Skin of body (tissue), 2 donors: ENCODE measurements around the gene TNNC2. TPM values are rescaled to one million over a fixed set of nuclear protein-coding genes. Genes with fewer than 3 reads are reported as not detected.
"Not testable (repeated sequence)": the region's sequence is repeated elsewhere in the genome, so short reads cannot be mapped to it uniquely, and the experiment has no call there.

Experiments
- DNase-seq: peaks from one replicate; lab custom pipeline; 2025; lab: John Stamatoyannopoulos, UW
- total RNA-seq: library from RNA; depleted of rRNA; stranded (reverse); fragments of >200 nt; gene quantifications from one replicate; pipeline ENCODE4 v1.2.3, GENCODE V29; 2014

TNNC2 gene
- 472 TPM for total RNA-seq

- DNase-seq: no peak
These were observed at the start of gene TNNC2 for GRCh38 chr20:45827030-45827652. Gene TNNC2, minus strand, starts transcription at chr20:45827312. Its CDS starts 64 bp downstream, at chr20:45827248.

- DNase-seq: no peak
These were observed 47.5 kb upstream of the TNNC2 start for GRCh38 chr20:45874576-45874975.

- DNase-seq: not testable (repeated sequence)
These were observed 47.0 kb upstream of the TNNC2 start for GRCh38 chr20:45874104-45874481.

- DNase-seq: no peak
These were observed 46.4 kb upstream of the TNNC2 start for GRCh38 chr20:45873409-45874103.

GRCh38 chr20:45872626-45873025 is 45.5 kb upstream of the TNNC2 start:
- no peak for DNase-seq

GRCh38 chr20:45867819-45868176 is 40.7 kb upstream of the TNNC2 start:
- DNase-seq: no peak

GRCh38 chr20:45867136-45867818 is 40.2 kb upstream of the TNNC2 start:
- no peak for DNase-seq

- no peak for DNase-seq
These were observed 39.3 kb upstream of the TNNC2 start for GRCh38 chr20:45866454-45866853.

- DNase-seq: no peak
These were observed 36.7 kb upstream of the TNNC2 start for GRCh38 chr20:45863543-45864470.

- no peak for DNase-seq
These were observed 34.3 kb upstream of the TNNC2 start for GRCh38 chr20:45861221-45862075.

- no peak for DNase-seq
These were observed 33.6 kb upstream of the TNNC2 start for GRCh38 chr20:45860560-45861220.

GRCh38 chr20:45859916-45860315 is 32.8 kb upstream of the TNNC2 start:
- DNase-seq: no peak

GRCh38 chr20:45857882-45858216 is 30.7 kb upstream of the TNNC2 start:
- DNase-seq: no peak

- peak; percentile 100 for DNase-seq
These were observed 30.2 kb upstream of the TNNC2 start, which contains the start of the genes ACOT8 and ZSWIM3 for GRCh38 chr20:45857114-45857881. Gene ACOT8, minus strand, starts transcription at chr20:45857392. Its CDS starts 77 bp downstream, at chr20:45857315. Gene ZSWIM3, plus strand, starts transcription at chr20:45857614. Its CDS starts 212 bp downstream, at chr20:45857826.

- no peak for DNase-seq
These were observed 26.4 kb upstream of the TNNC2 start for GRCh38 chr20:45853484-45853883.

GRCh38 chr20:45852326-45852725 is 25.2 kb upstream of the TNNC2 start:
- DNase-seq: no peak

- no peak for DNase-seq
These were observed 24.4 kb upstream of the TNNC2 start for GRCh38 chr20:45851501-45851900.

GRCh38 chr20:45850926-45851325 is 23.8 kb upstream of the TNNC2 start:
- no peak for DNase-seq

GRCh38 chr20:45850238-45850637 is 23.1 kb upstream of the TNNC2 start:
- DNase-seq: no peak
